Fibroblast of skin of back (primary cell): ENCODE data around the gene MOGAT1.
"Not testable (repeated sequence)": the region's sequence is repeated elsewhere in the genome, so short reads cannot be mapped to it uniquely, and the experiment has no call there.

ENCODE experiments used
- DNase-seq: peaks from one replicate; pipeline ENCODE4 v3.0.0-alpha.2; 2013

The MOGAT1 gene

DNA sequence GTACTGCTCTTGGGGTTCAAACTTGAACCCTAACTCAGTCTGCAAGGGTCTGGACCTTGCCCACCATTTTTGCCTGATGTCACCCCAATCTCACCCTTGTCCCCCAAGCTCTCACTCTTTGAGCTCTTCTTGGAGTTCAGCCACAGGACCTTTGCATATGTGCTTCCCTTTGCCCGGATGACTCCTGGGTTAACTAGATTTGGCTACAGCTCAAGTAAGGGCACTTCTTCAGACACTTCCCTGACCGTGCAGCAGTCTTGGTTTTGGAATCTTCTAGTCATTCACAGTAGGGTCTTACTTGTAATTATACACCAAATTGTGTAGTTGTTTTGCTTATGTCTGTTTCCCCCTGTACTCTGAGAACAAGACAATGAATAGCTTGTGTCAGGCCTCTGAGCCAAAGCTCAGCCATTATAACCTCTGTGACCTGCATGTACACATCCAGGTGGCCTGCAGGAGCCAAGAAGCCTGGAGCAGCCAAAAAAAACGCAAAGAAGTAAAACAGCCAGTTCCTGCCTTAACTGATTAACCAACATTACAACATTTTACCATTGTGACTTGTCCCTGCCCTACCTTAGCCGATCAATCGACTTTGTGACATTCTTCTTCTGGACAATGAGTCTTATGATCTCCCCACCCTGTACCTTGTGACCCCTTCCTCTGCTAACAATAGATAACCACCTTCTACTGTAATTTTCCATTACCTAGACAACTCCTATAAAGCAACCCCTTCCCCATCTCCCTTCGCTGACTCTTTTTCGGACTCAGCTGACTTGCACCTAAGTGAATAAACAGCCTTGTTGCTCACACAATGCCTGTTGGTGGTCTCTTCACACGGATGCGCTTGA is 1.0 kb upstream of the MOGAT1 start:
- no peak for DNase-seq

DNA sequence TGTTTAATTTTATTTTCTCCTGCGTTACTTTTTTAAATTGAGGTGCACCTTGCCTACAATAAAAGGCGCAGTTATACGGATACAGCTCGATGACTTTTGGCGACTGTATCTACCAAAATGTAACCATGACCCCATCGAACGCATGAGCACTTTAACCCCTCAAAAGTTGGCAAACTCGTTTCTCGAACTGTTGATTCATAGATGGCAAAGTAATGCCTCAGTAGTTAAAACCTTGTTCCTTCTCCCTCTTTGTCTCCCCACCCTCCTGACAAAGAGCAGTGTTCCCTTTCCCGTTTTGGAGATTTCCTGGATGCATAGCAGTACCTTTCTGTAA is 577 bp downstream of the MOGAT1 start:
- no peak for DNase-seq

DNA sequence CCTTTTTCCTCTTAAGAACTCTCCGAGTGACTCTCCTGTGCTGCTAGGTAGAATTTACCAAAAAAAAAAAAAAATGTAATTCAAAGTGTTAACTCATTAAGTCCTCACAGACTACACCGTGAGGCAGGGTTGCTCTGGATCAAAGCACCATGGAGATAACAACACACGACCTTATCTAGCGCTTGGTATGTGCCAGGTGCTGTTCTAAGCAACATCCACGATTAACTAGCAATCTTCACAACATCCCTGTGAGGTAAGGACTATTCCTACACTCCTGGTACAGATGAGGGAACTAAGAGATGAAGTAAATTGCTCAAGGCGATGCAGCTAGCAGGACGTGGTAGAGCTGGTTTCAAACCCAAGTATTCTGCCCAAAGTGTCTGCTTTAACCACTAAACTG is 1.8 kb downstream of the MOGAT1 start:
- DNase-seq: no peak

DNA sequence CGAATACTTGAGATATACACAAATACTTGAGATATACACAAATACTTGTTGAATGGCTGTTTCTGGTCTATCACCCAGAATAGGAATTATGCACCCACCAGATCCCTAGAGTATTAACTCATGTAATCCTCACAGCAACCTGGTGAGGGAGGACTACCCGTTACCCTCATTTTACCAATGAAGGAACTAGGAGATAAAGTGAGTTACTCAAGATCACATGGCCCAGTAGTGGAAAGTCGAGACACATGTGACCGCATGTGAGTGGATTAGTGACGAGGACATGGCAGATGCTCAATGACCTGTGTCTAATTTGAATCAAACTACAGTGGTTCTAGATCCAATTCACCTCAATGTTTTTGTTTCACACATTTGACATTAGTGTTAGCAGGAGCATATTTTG is 2.4 kb downstream of the MOGAT1 start:
- DNase-seq: no peak

DNA sequence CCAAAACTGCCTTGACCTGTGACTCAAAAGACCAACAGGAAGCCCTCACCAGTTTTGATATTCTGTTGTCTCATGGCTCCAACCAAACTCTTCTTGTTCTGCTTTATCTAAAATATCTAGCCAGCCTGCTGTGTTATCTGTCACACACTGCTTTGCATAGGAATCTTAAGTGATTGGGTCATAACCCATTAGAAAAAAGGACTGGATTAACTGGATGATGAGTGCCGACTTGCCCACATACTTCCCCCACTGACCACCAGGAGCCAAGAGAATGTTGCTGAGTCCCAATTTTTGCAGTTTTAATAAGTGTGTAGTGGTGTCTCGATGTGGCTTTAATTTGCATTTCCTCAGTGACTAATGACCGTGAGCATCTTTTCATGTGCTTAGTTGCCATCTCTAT is 6.5 kb downstream of the MOGAT1 start:
- no peak for DNase-seq

DNA sequence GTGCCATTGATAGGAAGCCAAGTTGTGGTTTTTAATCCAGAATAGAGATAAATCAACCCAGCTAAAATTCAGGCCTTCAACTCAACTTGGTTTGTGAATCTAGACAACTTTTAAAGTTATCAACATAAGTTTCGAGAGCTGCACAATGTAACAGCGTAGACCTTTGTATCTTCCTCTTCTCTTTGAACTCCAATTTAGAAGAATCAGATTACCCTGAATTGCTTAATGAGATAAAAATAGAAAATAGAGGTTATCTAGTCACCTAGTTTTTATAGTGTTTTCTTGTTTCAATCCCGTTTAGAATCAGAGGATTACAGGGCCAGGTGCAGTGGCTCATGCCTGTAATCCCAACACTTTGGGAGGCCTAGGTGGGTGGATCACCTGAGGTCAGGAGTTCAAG is 12.3 kb downstream of the MOGAT1 start:
- DNase-seq: no peak

DNA sequence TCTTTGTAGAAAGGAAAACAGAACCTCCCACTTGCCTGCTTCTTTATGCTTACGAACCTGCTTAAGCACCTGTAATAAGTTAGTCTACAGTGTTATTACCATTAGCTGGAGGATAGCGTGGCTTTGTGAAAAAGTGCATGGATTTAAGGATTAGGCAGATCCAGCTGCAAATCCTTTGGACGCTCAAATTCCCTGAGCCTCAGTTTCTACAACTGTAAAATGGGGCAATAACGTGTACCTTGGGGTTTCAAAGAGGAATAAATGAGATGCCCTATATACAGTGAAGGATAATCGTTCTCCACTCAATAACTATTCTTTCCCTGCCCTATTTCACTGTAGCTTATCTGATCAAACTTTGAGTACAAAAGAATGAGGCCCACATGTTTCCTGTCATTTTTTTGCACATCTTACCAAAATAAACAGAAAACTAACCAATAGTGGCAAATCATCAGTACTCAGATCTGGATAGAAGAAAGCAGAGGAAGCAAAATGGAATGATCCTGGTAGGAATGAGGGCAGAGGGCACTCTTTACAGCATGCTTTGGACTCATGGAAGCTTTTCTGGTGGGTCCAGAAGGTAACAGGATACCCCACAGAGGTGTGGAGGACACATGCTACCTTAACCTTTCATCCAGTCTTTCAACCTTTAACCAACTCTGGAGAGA is 14.8 kb downstream of the MOGAT1 start:
- DNase-seq: no peak

DNA sequence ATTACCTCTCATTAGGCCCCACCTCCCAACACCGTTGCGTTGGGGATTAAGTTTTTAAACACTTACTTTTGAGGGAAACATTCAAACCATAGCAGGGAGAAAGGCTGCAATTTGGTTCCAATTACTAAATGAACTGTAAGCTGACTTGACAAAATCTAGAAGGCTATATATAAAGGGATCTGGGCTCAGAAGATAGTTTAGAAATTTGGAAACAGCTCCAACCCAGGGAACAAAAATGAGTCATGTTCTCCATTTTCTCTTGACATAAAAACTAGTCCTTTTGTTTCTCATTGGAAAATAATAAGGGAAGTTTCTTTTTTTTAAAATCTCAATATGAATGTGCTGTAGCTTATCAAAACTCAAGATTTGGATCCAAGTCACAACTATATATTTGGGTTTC is 17.5 kb downstream of the MOGAT1 start:
- DNase-seq: no peak

DNA sequence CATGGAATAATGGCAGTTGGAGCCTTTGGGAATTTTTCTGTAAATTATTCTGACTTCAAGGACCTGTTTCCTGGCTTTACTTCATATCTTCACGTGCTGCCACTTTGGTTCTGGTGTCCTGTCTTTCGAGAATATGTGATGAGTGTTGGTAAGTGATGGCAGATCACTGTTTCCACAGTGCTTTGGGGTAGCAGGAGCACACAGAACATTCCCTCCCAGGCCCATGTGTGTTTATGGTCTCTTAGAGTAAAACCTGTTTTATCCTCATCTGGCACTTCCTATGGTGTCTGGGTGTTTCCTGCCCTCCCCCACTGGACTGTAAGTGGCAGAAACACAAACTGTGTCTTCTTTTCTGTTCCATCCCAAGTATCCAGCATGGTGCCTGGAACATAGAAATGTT is 17.9 kb downstream of the MOGAT1 start:
- DNase-seq: no peak

DNA sequence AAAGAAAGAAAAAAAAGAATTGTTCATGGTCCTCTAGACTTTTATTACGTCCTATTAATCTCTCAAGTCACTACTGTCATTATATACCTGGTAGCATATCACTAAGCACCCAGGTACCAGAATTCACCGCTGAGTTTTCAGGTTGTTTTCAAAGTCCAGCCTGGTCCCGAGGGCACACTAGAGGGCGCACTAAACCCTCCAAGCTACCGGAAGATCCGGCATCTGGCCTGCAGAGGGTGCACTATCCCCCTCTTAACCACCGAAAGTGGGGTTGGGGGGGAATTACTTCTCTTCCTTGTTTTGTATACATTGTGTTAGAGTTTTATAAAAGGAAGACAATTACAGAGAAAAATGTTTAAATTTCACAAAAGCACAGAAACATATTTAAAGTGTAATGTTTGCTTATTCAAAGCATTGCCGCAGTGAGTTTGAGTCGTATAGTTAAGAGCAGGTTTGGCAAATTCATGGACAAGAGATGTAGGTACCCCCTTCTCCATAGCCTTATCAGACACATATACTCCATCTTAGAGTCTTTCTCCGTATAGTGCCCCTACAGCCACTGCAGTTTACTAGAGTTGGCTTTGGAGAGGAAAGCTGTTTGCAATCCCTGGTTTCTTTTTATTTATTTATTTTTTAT is 19.2 kb downstream of the MOGAT1 start:
- DNase-seq: peak; percentile 72

DNA sequence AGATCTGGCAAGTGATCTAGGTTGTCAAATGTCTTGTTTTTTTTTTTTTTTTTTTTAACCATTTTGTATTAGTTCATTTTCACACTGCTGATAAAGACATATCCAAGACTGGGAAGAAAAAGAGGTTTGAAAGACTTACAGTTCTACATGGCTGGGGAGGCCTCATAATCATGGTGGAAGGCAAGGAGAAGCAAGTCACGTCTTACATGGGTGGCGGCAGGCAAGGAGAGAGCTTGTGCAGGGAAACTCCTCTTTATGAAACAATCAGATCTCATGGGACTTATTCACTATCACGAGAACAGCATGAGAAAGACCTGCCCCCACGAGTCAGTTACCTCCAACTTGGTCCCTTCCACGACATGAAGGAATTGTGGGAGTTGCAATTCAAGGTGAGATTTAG is 22.0 kb downstream of the MOGAT1 start:
- DNase-seq: not testable (repeated sequence)

DNA sequence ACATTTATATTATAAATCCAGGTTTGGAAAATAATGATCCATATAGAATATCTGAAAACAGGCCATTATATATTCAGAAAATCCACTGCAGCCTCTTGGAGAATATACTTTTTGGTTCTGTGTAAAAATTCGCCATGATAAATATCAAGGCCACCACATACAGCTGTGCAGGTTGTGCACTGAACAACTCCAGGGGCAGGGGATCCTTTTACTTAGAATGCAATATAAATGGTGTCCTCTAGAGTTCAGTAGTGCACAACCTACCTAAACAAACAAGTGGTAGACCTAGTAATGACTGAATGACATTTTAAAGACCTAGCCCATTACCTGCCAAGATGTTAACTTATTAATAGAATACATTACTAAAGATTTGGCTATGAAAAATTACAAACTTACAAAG is 22.4 kb downstream of the MOGAT1 start:
- DNase-seq: peak; percentile 25

DNA sequence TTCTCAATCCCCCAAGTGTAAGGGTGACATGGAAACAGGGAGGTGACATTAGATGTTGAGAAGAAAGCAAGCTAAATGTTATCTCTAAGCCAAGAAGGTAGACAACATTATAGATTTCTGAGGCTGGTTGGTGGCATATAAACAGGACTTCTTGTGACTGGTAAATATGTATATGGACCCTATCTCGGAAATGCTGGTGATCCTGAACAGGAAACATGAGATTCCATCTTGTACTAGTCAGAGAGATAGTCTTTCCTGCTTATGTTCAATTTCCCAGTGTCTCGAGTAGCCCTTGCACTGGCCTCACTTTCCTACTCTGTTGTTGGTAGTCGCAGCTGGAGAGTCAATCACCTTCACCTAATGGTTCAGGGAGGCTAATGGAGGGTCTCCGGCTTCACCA is 26.8 kb downstream of the MOGAT1 start:
- DNase-seq: no peak

DNA sequence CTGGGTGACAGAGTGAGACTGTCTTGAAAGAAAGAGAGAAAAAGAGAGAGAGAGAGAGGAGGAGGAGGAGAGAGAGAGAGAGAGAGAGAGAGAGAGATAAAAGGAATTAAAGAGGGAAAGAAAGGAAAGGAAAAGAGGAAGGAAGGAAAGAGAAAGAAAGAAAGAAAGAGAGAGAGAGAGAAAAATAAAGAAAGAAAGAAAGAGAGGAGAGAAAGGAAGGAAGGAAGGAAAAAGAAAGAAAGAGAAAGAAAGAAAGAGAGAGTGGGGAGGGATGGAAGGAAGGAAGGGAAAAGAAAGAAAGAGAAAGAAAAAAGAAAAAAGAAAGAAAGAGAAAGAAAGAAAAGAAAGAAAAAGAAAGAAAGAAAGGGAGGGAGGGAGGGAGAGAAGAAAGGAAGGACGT is 29.8 kb downstream of the MOGAT1 start:
- DNase-seq: no peak

DNA sequence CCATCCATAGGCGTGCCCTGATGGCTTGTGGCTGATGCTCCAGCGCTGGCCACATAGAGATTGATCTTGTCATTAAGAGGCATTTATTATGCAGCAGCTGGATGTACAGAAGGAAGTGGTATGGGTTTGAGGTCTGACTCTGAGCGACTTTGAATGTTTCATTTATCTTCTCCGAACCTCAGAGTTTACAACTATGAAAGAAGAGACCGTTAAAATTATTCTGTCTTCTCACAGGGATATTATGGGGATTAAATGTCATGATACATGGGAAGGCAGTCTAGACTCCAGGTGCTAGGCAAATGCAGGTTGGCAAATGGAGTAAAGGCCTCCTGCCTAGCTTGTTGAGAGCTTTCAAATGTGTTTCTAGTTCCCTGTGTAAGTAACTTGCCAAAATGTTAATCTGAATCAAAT is 30.3 kb downstream of the MOGAT1 start:
- DNase-seq: no peak

DNA sequence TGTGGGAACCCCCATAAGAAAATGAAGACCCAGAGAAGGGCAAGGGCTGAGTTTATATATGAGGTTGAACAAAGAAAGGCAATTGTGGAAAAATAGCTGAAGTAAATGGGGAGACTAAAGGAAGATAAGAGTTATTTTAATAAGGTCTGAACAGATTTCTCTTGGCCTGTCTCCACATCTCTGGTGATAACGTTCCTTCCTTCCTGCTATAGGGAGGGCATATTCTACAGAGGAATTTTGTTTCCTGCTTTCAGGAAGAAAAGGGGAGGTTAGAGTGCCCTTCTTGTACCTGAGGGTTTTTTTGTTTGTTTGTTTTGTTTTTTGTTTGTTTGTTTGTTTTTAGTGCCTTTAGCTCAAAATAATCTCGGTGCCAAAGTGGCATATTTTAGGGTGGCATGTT is 31.6 kb downstream of the MOGAT1 start:
- DNase-seq: no peak

DNA sequence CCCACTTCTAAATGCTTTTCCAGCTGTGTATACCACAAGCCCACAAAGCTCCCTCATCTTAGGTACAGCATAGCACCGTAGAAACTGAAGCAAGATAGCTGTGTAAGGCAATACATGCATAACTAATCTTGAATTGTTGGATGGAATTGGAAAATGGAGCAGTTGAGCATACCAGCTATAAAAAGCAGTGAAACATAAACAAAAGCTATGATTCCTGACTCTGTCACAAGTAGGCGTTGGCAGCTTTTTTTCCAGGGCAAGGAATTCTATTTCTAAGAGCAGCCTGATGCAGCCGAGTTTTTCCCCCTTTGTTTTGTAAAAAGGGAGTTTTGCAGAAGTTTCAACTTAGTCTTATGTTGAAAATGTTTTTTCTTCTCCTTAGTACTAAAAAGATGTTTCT is 32.4 kb downstream of the MOGAT1 start:
- peak; percentile 67 for DNase-seq

DNA sequence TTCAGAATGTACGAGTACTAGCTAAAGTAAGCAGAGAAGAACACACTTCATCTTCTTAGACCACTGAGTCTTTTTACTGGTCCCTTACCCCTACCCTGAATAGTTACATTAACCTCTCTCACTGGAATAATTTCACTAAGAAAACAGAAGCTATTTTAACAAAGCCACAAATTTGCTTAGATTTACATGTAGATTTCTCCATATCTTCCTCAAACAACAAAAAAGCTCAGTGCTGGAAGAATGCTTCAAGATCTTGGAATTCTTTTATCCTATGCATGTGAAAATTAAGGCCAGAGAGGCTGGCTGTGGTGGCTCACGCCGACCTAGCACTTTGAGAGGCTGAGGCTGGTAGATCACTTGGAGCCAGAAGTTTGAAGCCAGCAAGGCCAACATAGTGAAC is 35.2 kb downstream of the MOGAT1 start:
- peak; percentile 74 for DNase-seq

DNA sequence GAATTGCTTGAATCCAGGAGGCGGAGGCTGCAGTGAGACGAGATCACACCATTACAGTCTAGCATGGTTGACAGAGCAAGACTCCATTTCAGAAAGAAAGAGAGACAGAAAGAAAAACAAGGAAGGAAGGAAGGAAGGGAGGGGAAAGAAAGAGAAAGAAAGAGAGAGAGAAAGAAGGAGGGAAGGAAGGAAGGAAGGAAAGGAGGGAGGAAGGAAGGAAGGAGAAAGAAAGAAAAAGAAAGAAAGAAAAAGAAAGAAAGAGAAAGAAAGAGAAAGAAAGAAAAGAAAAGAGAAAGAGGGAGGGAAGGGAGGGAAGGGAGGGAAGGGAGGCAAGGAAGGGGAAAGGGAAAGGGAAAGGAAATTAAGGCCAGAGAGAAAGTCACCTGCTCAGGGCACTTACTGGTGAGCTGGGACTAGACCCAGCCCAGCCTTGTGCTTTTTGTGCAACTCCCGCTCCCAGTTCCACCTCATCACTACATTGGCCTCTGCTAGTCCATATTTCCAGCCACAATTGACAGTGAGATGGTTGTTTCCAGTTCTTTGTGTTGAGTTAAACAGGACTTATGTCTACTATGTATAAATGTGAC is 35.7 kb downstream of the MOGAT1 start:
- no peak for DNase-seq

DNA sequence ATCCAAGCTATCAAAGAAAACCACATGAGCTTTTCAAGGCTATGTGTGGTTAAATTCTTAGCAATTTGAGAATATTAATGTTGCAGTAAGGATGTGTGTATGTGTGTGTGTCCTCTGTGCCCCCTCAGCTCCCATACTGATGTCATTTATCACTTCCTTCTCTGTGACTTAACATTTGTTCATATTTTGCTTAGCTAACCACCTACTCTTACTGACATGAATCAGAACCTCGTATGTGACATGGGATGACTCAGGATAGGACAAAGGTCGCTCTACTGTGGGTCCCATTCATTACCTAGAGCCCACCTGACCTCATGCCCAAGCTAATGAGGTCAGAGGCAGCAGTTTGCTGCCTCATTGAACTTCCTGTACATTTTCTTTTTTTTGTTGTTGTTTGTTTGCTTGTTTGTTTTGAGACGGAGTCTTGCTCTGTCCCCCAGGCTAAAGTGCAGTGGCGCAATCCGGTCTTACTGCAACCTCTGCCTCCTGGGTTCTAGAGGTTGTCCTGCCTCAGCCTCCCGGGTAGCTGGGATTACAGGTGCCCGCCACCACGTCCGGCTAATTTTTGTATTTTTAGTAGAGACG is 36.3 kb downstream of the MOGAT1 start:
- peak; percentile 84 for DNase-seq

DNA sequence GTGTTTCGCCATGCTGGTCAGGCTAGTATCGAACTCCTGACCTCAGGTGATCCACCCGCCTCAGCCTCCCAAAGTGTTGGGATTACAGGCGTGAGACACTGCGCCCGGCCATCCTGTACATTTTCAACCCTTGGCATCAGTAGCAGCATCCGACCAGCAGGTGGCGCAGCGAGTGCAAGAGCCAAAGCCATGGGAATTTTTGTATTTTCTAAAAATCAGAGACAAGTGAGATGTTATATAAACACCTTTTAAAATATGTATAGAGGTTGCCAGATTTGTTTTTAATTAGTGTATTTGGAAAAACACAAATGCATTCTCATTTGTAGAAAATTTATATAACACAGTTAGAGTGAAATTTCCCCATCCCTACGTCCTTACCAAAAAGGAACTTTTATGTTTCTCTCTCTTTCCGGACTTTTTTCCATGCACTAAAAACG is 36.8 kb downstream of the MOGAT1 start:
- peak; percentile 73 for DNase-seq

DNA sequence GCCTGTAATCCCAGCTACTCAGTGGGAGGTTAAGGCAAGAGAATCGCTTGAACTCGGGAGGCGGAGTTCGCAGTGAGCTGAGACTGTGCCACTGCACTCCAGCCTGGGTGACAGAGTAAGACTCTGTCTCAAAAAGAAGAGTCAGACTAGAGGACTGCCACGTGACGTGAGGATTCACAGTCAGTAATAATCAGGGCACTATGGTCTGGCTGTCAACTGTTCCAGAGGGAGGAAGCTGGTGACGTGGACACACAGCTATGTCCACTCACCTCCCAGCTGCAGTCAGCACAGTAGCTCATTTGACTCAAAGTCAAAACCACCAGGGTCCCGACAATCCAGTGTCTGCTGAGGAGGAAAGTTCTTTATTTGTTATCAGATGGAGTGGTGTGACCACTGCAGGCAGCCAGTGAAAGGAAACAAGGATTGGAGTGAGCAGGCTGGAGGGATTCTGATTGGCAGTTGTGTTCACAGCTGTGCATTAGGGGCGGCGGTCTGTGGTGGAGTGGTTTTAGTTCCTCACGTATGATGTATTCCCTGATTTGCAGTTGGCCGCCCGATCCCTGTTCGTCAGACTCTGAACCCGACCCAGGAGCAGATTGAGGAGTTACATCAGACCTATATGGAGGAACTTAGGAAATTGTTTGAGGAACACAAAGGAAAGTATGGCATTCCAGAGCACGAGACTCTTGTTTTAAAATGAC is 37.9 kb downstream of the MOGAT1 start:
- DNase-seq: peak; percentile 98

DNA sequence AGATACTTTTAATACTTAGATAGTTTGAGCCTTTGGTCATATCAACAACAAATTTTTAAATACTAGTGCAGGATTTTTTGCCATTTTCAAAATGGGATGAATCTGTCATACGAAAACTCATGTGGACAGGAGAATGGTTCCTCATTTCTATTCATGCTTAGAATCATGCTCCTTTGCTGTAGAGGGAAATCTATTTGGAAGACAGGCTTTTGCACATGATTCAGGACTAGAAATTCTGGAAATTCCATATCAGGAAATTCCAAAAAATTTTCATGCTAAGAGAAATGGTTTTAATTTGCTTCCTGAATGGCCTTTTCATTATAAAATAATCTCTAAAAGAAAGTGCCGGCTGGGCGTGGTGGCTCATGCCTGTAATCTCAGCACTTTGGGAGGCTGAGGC is 39.3 kb downstream of the MOGAT1 start:
- no peak for DNase-seq
